ENCODE results near the gene ZNF615.
"Not testable (repeated sequence)": the region's sequence is repeated elsewhere in the genome, so short reads cannot be mapped to it uniquely, and the experiment has no call there.

The ZNF615 gene

DNA sequence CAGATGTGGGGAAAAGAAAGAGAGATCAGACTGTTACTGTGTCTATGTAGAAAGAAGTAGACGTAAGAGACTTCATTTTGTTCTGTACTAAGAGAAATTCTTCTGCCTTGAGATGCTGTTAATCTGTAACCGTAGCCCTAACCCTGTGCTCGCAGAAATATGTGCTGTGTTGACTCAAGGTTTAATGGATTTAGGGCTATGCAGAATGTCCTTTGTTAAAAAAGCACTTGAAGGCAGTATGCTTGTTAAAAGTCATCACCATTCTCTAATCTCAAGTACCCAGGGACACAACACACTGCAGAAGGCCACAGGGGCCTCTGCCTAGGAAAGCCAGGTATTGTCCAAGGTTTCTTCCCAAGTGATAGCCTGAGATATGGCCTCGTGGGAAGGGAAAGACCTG, 16.5 kb upstream of the ZNF615 start:
- not testable (repeated sequence) for H4K20me1 ChIP-seq (ENCODE audit: insufficient read depth, low read length); H2AFZ ChIP-seq (ENCODE audit: low read depth, low read length); H3K27me3 ChIP-seq (ENCODE audit: low read depth, low read length); H3K27ac ChIP-seq (ENCODE audit: low read length); H3K9ac ChIP-seq (ENCODE audit: low read length); H3K4me2 ChIP-seq (ENCODE audit: low read length); H3K4me3 ChIP-seq (ENCODE audit: low read length)
- H3K9me3 ChIP-seq (ENCODE audit: insufficient read depth, low read length): peaks cover 36% of the 10 kb centered on the region
- peaks cover 11% of the 10 kb centered on the region for H3K4me1 ChIP-seq (ENCODE audit: low read length)
- peaks cover 29% of the 10 kb centered on the region for H3K79me2 ChIP-seq (ENCODE audit: low read length)
- peaks cover 65% of the 10 kb centered on the region for H3K36me3 ChIP-seq (replicated peaks; ENCODE audit: low read depth, low read length)

DNA sequence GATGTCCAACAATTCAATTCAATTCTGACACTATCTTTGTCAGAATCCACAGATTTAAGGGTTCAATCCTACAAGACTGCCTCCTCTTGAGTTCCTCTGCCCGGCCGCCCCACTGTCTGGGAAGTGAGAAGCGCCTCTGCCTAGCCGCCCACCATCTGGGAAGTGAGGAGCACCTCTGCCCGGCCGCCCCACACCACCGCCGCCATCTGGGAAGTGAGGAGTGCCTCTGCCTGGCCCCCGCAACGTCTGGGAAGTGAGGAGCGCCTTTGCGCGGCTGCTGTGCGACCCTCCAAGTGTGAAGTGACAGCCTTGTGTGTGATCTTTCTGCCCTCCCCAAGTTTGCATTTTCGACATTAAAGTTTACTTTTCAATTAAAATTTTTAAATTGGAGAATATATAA, 14.2 kb upstream of the ZNF615 start:
- no peak overlapping the region for H2AFZ ChIP-seq (ENCODE audit: low read depth, low read length)
- H4K20me1 ChIP-seq (ENCODE audit: insufficient read depth, low read length): no peaks in the 10 kb centered on the region
- no peak overlapping the region for H3K4me3 ChIP-seq (ENCODE audit: low read length)
- no peak overlapping the region for H3K9ac ChIP-seq (ENCODE audit: low read length)
- no peak overlapping the region for H3K27ac ChIP-seq (ENCODE audit: low read length)
- H3K9me3 ChIP-seq (ENCODE audit: insufficient read depth, low read length): peaks cover 49% of the 10 kb centered on the region
- H3K4me2 ChIP-seq (ENCODE audit: low read length): no peak overlapping the region
- H3K79me2 ChIP-seq (ENCODE audit: low read length): peaks cover 18% of the 10 kb centered on the region
- TF ChIP-seq, protein P1, sequence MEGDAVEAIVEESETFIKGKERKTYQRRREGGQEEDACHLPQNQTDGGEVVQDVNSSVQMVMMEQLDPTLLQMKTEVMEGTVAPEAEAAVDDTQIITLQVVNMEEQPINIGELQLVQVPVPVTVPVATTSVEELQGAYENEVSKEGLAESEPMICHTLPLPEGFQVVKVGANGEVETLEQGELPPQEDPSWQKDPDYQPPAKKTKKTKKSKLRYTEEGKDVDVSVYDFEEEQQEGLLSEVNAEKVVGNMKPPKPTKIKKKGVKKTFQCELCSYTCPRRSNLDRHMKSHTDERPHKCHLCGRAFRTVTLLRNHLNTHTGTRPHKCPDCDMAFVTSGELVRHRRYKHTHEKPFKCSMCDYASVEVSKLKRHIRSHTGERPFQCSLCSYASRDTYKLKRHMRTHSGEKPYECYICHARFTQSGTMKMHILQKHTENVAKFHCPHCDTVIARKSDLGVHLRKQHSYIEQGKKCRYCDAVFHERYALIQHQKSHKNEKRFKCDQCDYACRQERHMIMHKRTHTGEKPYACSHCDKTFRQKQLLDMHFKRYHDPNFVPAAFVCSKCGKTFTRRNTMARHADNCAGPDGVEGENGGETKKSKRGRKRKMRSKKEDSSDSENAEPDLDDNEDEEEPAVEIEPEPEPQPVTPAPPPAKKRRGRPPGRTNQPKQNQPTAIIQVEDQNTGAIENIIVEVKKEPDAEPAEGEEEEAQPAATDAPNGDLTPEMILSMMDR (IDR thresholded peaks at IDR 0.05; ENCODE audit: low read depth, low read length): no peak
- no peak for TF ChIP-seq EZH2phosphoT487 (IDR thresholded peaks at IDR 0.05; ENCODE audit: low read depth)
- H3K36me3 ChIP-seq (replicated peaks; ENCODE audit: low read depth, low read length): peaks cover 86% of the 10 kb centered on the region
- H3K4me1 ChIP-seq (ENCODE audit: low read length): peaks cover 3% of the 10 kb centered on the region
- no peaks in the 10 kb centered on the region for H3K27me3 ChIP-seq (ENCODE audit: low read depth, low read length)

DNA sequence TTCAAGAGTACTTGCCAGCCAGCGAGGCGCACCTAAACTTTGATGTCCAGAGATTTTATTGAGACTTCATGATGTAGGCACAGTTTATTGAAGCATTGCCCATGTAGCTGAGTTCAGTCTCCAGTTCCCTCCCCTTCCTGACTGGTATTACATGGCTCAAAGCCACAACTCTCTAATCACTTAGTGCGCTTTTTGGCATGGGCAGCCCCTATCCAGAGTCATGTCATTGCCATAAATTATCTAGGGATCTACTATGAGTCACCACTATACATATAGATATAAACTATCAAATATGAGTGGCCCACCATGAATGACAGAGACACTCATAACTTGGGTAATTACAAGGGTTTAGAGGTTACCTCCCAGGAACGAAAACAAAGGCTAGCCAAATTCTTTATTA, 12.5 kb upstream of the ZNF615 start:
- Histone ChIP-seq H2AFZ (ENCODE audit: low read depth, low read length) (no peak overlapping the region), H3K4me3 (ENCODE audit: low read length) (no peak overlapping the region), H3K9me3 (ENCODE audit: insufficient read depth, low read length) (peaks cover 63% of the 10 kb centered on the region), H3K9ac (ENCODE audit: low read length) (no peak overlapping the region), H3K4me1 (ENCODE audit: low read length) (no peaks in the 10 kb centered on the region), H3K36me3 (replicated peaks; ENCODE audit: low read depth, low read length) (peaks cover 93% of the 10 kb centered on the region), H3K79me2 (ENCODE audit: low read length) (peaks cover 8% of the 10 kb centered on the region), H3K4me2 (ENCODE audit: low read length) (no peak overlapping the region), H4K20me1 (ENCODE audit: insufficient read depth, low read length) (no peaks in the 10 kb centered on the region), H3K27ac (ENCODE audit: low read length) (no peak overlapping the region), H3K27me3 (ENCODE audit: low read depth, low read length) (no peaks in the 10 kb centered on the region)
- TF ChIP-seq, protein P1 (IDR thresholded peaks at IDR 0.05; ENCODE audit: low read depth, low read length): no peak
- TF ChIP-seq EZH2phosphoT487 (IDR thresholded peaks at IDR 0.05; ENCODE audit: low read depth): no peak

DNA sequence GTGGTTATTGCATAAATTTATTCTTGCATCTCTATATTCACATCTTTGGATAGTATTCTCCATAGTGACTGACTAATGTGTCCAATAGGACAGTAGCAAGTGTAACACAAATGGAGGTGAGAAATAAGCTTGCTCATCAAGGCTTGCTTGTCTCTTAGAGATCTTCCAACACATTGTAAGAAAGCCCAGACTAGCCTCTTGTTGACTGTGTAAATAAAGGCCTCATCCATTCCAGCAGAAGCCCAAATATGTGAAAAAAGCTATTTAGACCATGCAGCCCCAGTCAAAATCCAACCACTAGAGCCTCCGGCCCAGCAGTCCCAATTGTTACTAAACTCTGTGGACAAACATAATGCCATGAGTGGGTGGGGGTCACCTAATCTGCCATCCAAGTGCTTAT, 2.7 kb upstream of the ZNF615 start:
- peaks cover 8% of the 10 kb centered on the region for H3K4me1 ChIP-seq (ENCODE audit: low read length)
- peaks cover 33% of the 10 kb centered on the region for H3K9me3 ChIP-seq (ENCODE audit: insufficient read depth, low read length)
- H2AFZ ChIP-seq (ENCODE audit: low read depth, low read length): no peak overlapping the region
- H3K9ac ChIP-seq (ENCODE audit: low read length): no peak overlapping the region
- no peaks in the 10 kb centered on the region for H3K27me3 ChIP-seq (ENCODE audit: low read depth, low read length)
- no peak overlapping the region for H3K4me3 ChIP-seq (ENCODE audit: low read length)
- no peaks in the 10 kb centered on the region for H4K20me1 ChIP-seq (ENCODE audit: insufficient read depth, low read length)
- H3K27ac ChIP-seq (ENCODE audit: low read length): no peak overlapping the region
- peaks cover 61% of the 10 kb centered on the region for H3K36me3 ChIP-seq (replicated peaks; ENCODE audit: low read depth, low read length)
- TF ChIP-seq, protein P1 (IDR thresholded peaks at IDR 0.05; ENCODE audit: low read depth, low read length): no peak
- TF ChIP-seq EZH2phosphoT487 (IDR thresholded peaks at IDR 0.05; ENCODE audit: low read depth): no peak
- H3K4me2 ChIP-seq (ENCODE audit: low read length): no peak overlapping the region
- H3K79me2 ChIP-seq (ENCODE audit: low read length): peaks cover 9% of the 10 kb centered on the region

DNA sequence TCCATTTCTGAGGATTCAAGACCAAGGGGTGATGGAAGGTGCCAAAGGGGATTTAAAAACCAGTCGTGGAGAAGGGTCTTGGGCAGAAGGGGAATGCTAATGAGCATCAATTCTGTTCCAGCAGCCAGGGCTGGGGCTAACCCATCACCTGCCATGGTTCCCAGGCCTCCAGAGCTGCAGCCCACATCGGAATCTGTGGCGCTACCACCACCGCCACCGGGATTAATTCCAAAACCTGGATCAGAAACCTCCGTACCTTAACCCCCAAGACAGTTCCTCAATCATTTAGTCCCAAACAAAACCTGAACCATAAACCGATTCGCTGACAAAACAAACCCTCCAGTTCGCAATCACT, 583 bp downstream of the ZNF615 start:
- Histone ChIP-seq H3K4me1 (ENCODE audit: low read length) (peaks cover 8% of the 10 kb centered on the region), H3K4me3 (ENCODE audit: low read length) (peak overlapping the region; percentile 90), H3K9me3 (ENCODE audit: insufficient read depth, low read length) (peaks cover 25% of the 10 kb centered on the region), H4K20me1 (ENCODE audit: insufficient read depth, low read length) (no peaks in the 10 kb centered on the region), H3K27me3 (ENCODE audit: low read depth, low read length) (no peaks in the 10 kb centered on the region), H3K27ac (ENCODE audit: low read length) (no peak overlapping the region), H2AFZ (ENCODE audit: low read depth, low read length) (peak overlapping the region; percentile 100), H3K4me2 (ENCODE audit: low read length) (peak overlapping the region; percentile 92), H3K79me2 (ENCODE audit: low read length) (peaks cover 9% of the 10 kb centered on the region), H3K9ac (ENCODE audit: low read length) (peak overlapping the region; percentile 80), H3K36me3 (replicated peaks; ENCODE audit: low read depth, low read length) (peaks cover 53% of the 10 kb centered on the region)
- no peak for TF ChIP-seq EZH2phosphoT487 (IDR thresholded peaks at IDR 0.05; ENCODE audit: low read depth)
- TF ChIP-seq, protein P1 (IDR thresholded peaks at IDR 0.05; ENCODE audit: low read depth, low read length): no peak

Data from OCI-LY3 (cell line).